GM12892 (cell line): ENCODE data around the gene CYTH4.

ENCODE experiments used
- POLR2A ChIP-seq: IDR thresholded peaks from 2 replicates; pipeline ENCODE4 v1.6.1; 2011; ENCODE audit warnings: low read depth, low read length, control low read depth
- POLR2AphosphoS5 ChIP-seq: IDR thresholded peaks from 2 replicates; pipeline ENCODE4 v1.6.1; 2011; ENCODE audit warnings: low read depth, low read length, control low read depth
- TAF1 ChIP-seq: IDR thresholded peaks from 2 replicates; pipeline ENCODE4 v1.6.1; 2011; ENCODE audit warnings: low read depth, mild to moderate bottlenecking, control low read depth, low read length, borderline replicate concordance

DNA sequence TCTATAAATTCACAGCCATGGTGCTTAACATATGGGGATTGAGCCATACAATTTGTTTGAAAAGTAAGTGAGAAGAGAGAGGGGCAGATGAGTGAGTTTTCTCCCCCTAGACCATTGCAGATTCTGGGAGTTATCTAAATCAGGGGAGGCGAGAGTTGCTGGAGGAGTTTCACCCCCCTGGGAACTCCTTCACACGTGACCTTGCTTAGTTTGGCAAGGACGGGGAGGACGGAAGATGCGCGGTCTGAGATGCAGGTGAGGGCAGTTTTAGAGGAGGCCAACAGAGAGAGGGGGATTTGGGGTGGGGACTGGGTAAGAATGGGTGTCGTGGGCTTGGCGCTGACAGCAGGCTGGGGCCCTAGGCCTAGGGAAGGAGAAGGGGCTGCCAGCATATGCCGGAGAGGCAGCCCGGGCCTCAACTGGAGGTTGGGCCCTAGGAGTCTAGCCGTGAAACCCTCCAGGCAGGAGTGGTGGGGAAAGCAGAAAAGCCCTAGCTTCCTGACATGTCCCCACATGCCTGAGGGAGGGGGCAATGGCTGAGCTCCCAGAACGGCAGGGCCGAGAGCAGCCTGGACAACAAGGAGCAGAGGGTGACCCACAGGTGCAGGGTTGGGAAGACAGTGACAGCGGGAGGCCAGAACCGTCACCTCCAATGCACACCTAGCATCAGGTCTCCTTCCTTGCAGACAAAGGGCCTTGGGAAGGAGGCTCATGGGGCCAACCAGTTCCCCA lies 81.1 kb downstream of the CYTH4 start:
- no peak for TF ChIP-seq POLR2A
- TF ChIP-seq POLR2AphosphoS5: no peak
- TF ChIP-seq TAF1: no peak
